GM18499 (cell line): ENCODE data around the gene IGSF8.

Experiments used
- ATAC-seq: cut with Tn5 transposase; IDR thresholded peaks from one replicate; pipeline ENCODE4 v1.9.1; 2021; ENCODE audit warnings: moderate number of reproducible peaks; ENCODE audit not compliant: insufficient read depth, unreplicated experiment

The IGSF8 gene, protein sequence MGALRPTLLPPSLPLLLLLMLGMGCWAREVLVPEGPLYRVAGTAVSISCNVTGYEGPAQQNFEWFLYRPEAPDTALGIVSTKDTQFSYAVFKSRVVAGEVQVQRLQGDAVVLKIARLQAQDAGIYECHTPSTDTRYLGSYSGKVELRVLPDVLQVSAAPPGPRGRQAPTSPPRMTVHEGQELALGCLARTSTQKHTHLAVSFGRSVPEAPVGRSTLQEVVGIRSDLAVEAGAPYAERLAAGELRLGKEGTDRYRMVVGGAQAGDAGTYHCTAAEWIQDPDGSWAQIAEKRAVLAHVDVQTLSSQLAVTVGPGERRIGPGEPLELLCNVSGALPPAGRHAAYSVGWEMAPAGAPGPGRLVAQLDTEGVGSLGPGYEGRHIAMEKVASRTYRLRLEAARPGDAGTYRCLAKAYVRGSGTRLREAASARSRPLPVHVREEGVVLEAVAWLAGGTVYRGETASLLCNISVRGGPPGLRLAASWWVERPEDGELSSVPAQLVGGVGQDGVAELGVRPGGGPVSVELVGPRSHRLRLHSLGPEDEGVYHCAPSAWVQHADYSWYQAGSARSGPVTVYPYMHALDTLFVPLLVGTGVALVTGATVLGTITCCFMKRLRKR

DNA sequence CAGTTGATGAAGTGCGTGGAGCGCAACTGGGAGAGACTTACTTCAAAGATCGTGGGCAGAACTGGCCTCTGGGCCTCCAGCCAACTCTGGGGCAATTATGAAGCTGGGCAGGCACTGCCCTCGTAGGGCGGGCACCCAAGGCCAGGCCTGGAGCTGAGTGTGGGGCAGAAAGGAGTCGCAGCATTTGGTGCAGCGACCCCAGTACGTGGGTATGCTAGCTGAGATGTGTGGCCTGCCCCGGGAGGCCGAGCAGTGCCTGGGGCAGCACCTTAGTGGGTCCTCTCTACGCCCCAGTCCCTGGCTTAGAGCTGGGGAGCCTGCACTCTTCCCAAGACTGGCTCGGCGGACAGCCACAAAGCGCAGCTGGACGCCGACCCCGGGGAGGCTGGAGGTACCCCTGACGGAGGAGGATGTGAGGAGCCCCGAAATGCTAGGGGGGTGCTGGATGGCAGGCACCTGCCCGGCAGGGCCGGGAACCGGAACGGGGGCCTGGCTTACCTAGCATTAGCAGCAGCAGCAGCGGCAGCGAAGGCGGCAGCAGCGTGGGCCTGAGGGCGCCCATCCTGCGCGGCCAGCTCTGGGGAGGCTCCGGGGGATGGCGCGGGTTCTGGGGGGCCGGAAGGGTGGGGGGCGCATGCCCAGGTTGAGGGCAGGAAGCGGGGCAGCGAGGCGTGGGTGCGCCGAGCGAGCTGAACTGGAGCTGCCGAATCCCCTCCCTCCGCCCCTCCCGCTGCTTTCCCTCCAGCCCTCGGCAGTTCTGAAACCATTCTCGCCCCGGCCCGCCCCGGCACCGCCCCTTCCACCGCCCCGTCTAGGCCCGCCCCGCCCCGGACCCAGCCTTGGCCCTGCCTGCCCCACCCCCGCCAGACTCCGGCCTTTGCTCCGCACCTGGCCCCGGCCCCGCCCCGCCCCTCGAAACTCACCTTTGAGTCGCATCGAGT lies at the start of gene IGSF8:
TSS of gene IGSF8 (minus strand) at position 709 of the 941 bp plus-strand sequence. CDS start at position 562, 147 bp downstream.
- ATAC-seq: no peak

DNA sequence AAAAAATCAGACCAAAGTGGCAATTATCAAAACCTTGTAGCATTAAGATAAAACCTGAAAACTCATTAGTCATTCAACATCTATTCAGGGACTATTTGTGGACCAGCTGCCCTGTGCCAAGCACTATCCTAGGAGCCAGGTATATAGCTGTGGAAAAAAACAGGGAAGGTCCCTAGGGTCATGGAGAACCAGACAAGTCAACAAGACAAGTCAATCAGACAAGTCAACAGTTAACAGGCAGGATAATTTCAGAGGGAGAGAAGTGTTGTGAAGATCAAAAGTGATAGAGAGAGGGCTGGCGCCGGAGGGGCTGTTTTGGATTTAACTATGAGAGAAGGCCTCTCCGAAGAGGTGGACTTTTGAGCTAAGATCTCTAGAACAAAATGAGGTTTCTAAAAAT lies 49.7 kb upstream of the IGSF8 start:
- ATAC-seq: no peak

DNA sequence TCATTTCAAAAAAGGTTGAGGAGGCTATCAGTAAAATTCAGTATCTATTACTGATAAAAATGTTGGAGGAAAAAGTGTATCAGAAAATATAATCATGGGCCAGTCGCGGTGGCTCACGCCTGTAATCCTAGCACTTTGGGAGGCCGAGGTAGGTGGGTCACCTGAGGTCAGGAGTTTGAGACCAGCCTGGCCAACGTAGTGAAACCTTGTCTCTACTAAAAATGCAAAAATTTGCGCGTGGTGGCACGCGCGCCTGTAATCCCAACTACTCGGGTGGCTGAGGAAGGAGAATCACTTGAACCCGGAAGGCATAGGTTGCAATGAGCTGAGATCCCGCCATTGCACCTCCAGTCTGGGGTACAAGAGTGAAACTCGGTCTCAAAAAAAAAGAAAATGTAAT lies 47.7 kb upstream of the IGSF8 start:
- no peak for ATAC-seq

DNA sequence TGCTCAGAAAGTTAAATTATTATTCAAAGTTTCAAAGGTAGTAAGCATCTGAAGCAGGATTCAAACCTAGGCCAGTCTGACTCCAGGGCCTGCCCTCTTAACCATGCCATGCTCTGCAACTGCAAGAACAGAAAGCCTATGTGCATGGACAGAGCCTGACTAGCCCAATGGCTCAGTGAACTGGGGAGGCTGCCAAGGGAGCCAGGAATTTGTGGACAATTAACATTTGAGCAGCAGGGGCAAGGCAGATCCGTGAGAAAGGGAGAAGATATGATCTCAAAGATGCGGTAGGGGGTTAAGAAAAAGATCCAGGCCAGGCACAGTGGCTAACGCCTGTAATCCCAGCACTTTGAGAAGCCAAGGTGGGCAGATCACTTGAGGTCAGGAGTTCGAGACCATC lies 46.5 kb upstream of the IGSF8 start:
- ATAC-seq: no peak

DNA sequence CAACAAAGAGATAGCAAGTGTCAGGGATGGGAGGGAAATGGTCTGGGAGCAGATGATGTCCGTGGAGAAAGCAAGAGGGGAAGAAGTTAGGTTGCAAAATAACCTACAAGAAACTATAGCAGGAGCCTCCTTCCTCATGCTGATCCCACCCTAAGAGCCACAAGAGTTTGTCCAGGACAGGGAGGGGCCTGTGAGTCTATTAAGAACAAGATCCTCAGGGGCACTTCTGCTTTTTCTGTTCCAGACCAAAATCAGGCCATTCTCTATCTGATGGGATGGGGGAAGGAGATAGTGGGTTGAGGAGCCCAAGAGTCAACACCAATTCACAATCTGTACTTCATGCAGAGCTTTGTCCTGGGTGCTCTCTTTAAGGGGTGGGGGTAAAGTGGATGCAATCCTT lies 45.3 kb upstream of the IGSF8 start:
- no peak for ATAC-seq

DNA sequence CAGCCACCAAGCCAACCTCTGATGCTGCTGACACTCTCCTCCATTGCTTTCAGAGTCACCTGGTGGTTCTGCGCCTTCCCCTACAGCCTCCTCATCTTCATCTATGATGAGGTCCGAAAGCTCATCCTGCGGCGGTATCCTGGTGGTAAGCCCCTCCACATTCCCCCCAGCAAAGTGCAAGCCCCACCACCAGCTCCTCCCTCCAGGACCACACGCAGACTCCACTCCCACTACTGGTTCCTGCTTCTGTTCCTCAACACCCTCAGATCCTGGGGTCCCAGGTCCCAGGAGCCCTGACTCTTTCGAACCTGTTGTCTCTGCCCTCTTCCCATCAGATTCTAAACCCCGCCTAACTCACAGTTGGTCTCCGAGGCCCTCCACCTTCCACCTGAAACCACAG lies 41.4 kb upstream of the IGSF8 start:
- ATAC-seq: no peak

DNA sequence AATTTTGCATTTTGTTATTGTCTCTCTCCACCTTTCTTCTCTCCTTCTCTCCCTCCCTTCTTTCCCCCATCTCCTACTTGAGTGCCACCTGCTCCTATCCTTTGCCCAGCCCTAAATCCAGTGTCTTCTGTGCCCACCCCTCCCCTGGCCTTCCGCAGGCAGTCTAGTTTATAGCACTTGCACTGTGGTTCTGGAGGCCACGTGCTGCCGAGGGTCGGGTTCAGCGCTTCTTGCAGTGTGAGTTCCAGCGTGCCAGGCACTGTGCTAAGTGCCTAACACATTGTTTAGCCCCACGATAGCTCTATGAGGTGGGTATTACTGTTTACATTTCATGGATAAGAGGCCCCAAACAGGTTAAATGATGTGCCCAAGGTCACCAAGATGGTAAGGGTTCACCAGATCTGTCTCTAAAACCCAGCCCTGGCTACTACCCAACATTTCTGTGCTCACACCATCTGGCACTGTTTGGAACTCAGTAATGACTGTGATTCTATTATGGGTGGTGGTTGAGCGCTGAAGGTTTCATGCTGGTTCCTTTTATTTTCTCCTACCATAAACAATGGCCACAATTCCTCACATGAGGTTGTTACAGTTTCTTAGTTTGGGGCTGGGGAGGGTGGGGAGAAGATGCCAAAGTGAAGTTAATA lies 38.9 kb upstream of the IGSF8 start:
- ATAC-seq: no peak

DNA sequence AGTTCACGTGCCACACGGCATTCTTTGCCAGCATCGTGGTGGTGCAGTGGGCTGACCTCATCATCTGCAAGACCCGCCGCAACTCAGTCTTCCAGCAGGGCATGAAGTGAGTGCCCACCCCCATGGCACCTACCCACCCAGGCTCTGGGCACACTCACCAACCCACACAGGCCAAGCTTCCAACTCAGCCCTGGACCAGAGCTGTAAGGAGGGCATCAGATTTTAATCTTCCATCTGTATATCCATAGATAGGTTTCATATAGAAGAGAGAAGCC lies 38.4 kb upstream of the IGSF8 start:
- no peak for ATAC-seq

DNA sequence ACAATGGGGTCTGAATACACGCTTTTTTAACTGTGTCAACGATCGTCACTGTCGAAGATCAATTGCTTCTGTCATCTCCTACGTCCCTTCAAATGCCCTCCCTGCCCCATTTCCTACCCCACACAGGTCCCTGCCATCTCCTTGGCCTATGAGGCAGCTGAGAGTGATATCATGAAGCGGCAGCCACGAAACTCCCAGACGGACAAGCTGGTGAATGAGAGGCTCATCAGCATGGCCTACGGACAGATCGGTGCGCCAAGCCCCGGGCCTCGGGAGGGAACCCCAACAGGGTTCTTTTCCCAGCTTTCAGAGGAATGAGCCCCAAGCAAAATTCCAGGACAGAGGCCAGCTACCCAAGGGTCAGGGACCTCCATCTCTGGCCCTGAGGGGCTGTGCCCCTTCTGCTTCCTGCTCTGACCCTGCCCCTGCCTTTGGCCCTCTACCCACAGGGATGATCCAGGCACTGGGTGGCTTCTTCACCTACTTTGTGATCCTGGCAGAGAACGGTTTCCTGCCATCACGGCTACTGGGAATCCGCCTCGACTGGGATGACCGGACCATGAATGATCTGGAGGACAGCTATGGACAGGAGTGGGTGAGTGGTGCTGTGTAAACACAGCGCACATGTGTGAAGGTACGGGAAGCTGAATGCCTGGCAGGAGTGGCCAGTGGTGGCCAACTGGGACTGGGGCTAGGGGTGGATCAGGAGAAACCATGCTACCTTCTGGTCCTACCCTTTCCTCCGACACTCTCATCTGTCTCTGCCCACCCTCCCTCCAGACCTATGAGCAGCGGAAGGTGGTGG lies 37.9 kb upstream of the IGSF8 start:
- no peak for ATAC-seq

DNA sequence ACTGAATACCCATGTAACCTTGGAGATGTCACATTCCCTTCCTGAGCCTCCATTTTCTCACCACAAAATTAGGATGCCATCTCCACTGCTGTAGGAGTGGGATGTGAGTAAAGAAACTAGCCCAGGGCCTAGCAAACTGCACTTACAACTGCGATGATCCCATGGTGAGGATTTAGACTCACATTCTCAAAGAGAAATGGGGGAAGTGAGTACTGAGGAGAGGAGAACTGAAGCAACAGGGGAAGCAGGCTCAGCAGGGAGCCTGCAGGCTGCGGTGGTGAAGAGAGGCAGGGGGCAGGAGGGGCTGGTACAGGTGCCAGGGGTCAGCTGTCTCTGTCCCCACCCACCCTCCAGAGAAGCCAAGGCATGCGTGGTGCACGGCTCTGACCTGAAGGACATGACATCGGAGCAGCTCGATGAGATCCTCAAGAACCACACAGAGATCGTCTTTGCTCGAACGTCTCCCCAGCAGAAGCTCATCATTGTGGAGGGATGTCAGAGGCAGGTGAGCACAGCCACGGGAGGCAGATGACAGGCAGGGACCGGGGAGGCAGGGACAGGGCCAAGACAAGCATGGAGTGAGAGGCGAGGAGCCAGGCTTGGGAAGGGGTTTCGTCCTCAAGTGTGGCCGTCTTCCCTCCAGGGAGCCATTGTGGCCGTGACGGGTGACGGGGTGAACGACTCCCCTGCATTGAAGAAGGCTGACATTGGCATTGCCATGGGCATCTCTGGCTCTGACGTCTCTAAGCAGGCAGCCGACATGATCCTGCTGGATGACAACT lies 36.6 kb upstream of the IGSF8 start:
- ATAC-seq: no peak

DNA sequence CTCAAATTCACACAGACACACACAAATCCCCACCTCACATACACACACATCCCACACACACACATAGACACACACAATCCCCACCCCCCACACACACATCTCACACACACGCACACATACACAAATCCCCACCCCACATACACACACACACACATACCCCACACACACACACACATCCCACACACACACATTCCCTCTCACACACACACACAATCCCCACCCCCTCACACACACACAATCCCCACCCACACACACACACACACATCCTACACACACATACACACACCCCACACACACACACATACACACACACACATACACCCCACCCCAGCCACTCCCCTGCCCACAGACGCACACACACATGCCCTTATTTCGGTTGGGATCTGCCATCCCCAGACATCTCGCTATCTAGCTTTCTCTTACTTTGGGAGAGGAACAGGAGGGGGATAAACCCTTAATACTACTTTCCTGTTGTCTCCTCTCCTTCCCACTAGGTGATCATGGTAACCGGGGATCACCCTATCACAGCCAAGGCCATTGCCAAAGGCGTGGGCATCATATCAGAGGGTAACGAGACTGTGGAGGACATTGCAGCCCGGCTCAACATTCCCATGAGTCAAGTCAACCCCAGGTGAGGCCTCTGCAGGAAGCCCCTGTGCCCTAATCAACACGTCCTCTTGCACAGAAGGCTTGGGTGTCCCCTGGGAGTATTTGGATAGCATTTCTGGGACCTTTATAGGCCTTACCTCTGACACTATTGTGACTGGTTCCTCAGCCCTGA lies 35.8 kb upstream of the IGSF8 start:
- no peak for ATAC-seq

DNA sequence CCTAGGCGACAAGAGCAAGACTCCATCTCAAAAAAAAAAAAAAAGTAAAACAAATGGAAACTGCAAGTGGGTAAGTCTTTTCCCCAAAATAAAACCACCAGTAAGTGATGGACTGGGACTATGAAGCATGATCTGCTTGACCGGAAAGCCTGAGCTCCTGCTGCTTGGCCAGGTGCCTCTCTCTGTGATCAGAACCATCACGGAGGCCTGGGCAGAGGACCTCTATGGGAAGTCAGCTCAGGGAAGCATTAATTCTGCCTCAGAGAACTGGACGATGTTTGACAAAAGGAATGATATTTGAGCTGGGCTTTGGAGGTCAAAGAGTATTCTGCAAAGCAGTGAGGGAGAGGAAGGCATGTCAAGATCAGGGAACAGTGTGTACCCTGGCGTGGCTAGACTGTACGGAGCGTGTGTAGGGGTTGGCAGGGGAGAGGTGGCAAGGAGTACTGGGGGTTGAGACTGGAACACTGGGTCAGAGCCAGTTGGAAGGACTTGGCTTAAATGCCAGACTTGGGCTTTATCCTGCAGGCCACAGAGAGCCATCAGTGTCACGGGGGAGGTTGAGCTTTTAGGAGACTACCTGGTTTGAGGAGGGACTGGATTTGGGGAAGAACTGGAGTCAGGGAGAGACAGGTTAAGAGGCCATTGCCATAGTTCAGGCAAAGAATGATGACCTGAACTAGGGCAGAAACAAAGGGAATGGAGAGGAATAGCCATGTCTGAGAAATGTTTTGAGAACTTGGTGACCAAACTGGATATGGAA lies 33.6 kb upstream of the IGSF8 start:
- ATAC-seq: no peak

DNA sequence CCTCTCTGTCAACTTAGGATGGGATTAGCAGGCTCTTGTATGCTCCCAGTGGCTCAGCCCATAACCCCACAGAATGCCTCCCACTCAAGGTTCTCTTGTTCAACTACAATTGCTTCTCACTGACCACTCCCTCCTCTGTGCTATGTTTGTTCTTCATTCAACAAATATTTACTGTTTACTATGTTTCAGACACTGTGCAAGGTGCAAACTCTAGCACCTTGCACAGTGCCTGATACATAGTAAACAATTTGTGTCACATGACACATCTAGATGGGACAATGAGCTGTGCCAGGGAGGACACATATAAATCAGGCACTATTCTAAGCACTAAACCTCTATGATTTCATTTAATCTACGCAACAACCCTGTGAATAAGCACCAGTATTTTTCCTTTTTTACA lies 32.5 kb upstream of the IGSF8 start:
- ATAC-seq: no peak

DNA sequence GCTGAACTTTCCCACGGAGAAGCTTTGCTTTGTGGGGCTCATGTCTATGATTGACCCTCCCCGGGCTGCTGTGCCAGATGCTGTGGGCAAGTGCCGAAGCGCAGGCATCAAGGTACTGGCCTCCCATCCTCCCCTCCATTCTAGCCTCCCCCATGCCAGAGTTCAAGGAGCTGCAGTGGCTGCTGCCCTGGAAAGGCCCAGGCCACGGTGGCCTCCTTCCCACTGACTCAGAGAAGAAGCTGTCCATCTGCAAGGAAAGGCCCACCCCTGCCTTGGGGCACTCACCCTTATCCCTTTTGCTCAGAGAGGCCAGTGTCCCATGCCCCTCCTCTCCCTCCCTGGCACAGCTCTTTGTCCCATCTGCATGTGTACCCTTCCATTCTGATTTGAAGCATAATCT lies 32.1 kb upstream of the IGSF8 start:
- no peak for ATAC-seq

DNA sequence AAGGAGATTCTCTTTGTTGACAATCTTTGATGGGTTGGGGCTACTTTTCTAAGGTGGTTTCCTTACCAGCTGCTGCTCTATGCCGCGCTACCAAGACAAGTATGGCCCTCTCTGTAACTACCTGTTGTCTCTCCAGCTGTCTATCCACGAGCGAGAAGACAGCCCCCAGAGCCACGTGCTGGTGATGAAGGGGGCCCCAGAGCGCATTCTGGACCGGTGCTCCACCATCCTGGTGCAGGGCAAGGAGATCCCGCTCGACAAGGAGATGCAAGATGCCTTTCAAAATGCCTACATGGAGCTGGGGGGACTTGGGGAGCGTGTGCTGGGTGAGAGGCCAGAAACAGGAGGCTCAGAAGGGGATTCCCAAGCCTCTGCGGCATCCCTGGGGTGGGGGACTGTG lies 31.5 kb upstream of the IGSF8 start:
- no peak for ATAC-seq

DNA sequence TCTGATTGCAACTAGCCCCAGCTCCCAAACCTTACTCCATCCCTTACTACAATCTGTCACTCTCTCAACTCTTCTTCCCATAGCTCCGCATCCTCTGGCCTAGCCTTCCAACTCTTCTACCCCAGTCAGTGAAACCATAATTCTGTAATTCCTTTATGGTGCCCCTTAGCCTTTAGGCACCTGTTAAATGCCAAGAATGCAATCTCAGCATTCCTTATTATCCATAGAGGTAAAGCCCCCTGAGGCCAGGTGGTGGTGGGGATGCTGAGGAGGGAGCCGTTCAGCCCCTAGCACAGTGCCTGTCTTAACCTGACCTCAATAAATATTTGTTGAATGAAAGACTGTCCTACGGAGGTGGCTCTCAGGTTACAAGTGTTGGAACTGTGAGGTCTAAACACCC lies 31.1 kb upstream of the IGSF8 start:
- no peak for ATAC-seq

DNA sequence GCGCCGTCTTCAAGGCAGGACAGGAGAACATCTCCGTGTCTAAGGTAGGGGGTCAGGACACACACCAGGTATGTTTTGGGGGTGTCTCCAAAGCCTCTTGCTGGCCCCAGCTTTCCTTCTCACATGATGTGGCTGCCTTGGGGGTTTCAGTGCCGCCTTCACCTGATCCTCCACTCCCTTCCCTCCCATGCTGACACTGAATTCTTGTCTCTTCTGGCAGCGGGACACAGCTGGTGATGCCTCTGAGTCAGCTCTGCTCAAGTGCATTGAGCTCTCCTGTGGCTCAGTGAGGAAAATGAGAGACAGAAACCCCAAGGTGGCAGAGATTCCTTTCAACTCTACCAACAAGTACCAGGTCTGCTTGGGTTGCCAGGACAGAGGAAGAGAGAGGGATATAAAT lies 30.6 kb upstream of the IGSF8 start:
- no peak for ATAC-seq

DNA sequence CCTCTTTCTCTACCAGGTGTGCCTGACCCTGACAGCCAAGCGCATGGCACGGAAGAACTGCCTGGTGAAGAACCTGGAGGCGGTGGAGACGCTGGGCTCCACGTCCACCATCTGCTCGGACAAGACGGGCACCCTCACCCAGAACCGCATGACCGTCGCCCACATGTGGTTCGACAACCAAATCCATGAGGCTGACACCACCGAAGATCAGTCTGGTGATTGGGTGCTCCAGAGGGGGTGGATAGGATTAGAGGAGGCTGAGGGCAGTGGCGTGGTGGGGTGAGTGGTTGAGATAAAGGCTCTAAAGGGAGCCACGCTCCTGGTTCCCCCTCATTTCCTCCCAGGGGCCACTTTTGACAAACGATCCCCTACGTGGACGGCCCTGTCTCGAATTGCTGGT lies 30.2 kb upstream of the IGSF8 start:
- ATAC-seq: no peak
